Large intestine (tissue), 12 donors: Measurements from ENCODE around the gene ARHGEF9. TPM values are rescaled to one million over a fixed set of nuclear protein-coding genes. Genes with fewer than 3 reads are reported as not detected.
A peak's percentile ranks its signal among the peaks of the same experiment; 100 is the strongest.
"Not testable (repeated sequence)": the region's sequence is repeated elsewhere in the genome, so short reads cannot be mapped to it uniquely, and the experiment has no call there.

Source experiments
- DNase-seq, 2 donors: peaks; one replicate each; pipeline versions ENCODE4 v3.0.0 to v3.0.0-alpha.2; 2013
- H3K27ac ChIP-seq: one replicate; pipeline ENCODE4 v1.5.1; 2013; ENCODE audit warnings: low read length
- H3K27me3 ChIP-seq: 2 replicates; pipeline ENCODE4 v1.6.1; 2013; ENCODE audit warnings: low read length; ENCODE audit not compliant: control insufficient read depth, insufficient read depth
- H3K36me3 ChIP-seq: 2 replicates; pipeline ENCODE4 v1.6.1; 2013; ENCODE audit warnings: low read length; ENCODE audit not compliant: control insufficient read depth, insufficient read depth
- H3K4me1 ChIP-seq: one replicate; pipeline ENCODE4 v1.6.1; 2013; ENCODE audit warnings: low read length; ENCODE audit not compliant: control insufficient read depth, insufficient read depth
- H3K4me3 ChIP-seq: one replicate; pipeline ENCODE4 v1.5.1; 2013; ENCODE audit warnings: low read length
- H3K9me3 ChIP-seq: one replicate; pipeline ENCODE4 v1.6.1; 2013; ENCODE audit warnings: mild to moderate bottlenecking, low read depth, low read length, moderate library complexity; ENCODE audit not compliant: control insufficient read depth
- WGBS: methylation state at CpG from one replicate; pipeline ENCODE4 v1.1.5; 2013; ENCODE audit warnings: low lambda C conversion rate; ENCODE audit not compliant: insufficient coverage; 5-methylcytosine and 5-hydroxymethylcytosine counted together
- long read RNA-seq, 11 donors: transcript quantifications; one replicate each; lab custom pipeline, GENCODE V29; 2026
- polyA plus RNA-seq: library from polyadenylated mRNA; unstranded; fragments of 120-200 nt; gene quantifications from one replicate; pipeline ENCODE4 v1.2.1, GENCODE V29; 2013

The ARHGEF9 gene
- polyA plus RNA-seq = 32.5 TPM
- long read RNA-seq, donor 1, partial matches to known transcripts = 6 of 6 reads
- long read RNA-seq, donor 1, other reads (novel, unspliced or antisense) = 0 of 6 reads
- long read RNA-seq, donor 2, partial matches to known transcripts = 11 of 12 reads
- long read RNA-seq, donor 2, other reads (novel, unspliced or antisense) = 0 of 12 reads
- long read RNA-seq, donor 3, partial matches to known transcripts = 0 of 10 reads
- long read RNA-seq, donor 3, other reads (novel, unspliced or antisense) = 9 of 10 reads
- long read RNA-seq, donor 4, partial matches to known transcripts = 0 of 1 reads
- long read RNA-seq, donor 4, other reads (novel, unspliced or antisense) = 0 of 1 reads
- long read RNA-seq, donor 5, partial matches to known transcripts = 5 of 7 reads
- long read RNA-seq, donor 5, other reads (novel, unspliced or antisense) = 0 of 7 reads
- long read RNA-seq, donor 6, partial matches to known transcripts = 15 of 18 reads
- long read RNA-seq, donor 6, other reads (novel, unspliced or antisense) = 0 of 18 reads
- long read RNA-seq, donor 7 = 0 reads
- long read RNA-seq, donor 8, partial matches to known transcripts = 10 of 13 reads
- long read RNA-seq, donor 8, other reads (novel, unspliced or antisense) = 0 of 13 reads
- long read RNA-seq, donor 9, partial matches to known transcripts = 0 of 9 reads
- long read RNA-seq, donor 9, other reads (novel, unspliced or antisense) = 5 of 9 reads
- long read RNA-seq, donor 10, full-length matches to known transcripts = 5 of 10 reads
- long read RNA-seq, donor 10, partial matches to known transcripts = 5 of 10 reads
- long read RNA-seq, donor 10, other reads (novel, unspliced or antisense) = 0 of 10 reads
- long read RNA-seq, donor 11, partial matches to known transcripts = 0 of 1 reads
- long read RNA-seq, donor 11, other reads (novel, unspliced or antisense) = 0 of 1 reads

GRCh38 chrX:63784902-63785707 lies at the start of gene ARHGEF9:
Gene ARHGEF9 (minus strand): TSS chrX:63785214. CDS start chrX:63785145, 69 bp downstream.
- Histone ChIP-seq H3K27ac (peak within 1 kb of the TSS; percentile 71), H3K36me3 (no peaks in the 10 kb centered on the region), H3K27me3 (no peaks in the 10 kb centered on the region), H3K4me3 (peak within 1 kb of the TSS; percentile 62), H3K4me1 (peaks cover 6% of the 10 kb centered on the region), H3K9me3 (no peaks in the 10 kb centered on the region)
- no CpG with 5 or more reads among the region's 30 CpGs for WGBS
- DNase-seq = peak; percentile 29 to 67

- H3K9me3 ChIP-seq, H3K4me3 ChIP-seq, DNase-seq, H3K27me3 ChIP-seq, H3K4me1 ChIP-seq, H3K27ac ChIP-seq, H3K36me3 ChIP-seq: not testable (repeated sequence)
- WGBS = no CpG with 5 or more reads among the region's 23 CpGs
These were observed 40.4 kb upstream of the ARHGEF9 start for GRCh38 chrX:63825446-63825845.

GRCh38 chrX:63818156-63818555 lies 33.1 kb upstream of the ARHGEF9 start:
- H3K9me3 ChIP-seq = no peaks in the 10 kb centered on the region
- no peaks in the 10 kb centered on the region for H3K36me3 ChIP-seq
- H3K4me1 ChIP-seq = no peaks in the 10 kb centered on the region
- H3K4me3 ChIP-seq = no peak overlapping the region
- WGBS = 80% methylated on average over 1 of the region's 4 CpGs
- DNase-seq = no peak
- no peak overlapping the region for H3K27ac ChIP-seq
- no peaks in the 10 kb centered on the region for H3K27me3 ChIP-seq

- Histone ChIP-seq H3K9me3 (no peaks in the 10 kb centered on the region), H3K27me3 (no peaks in the 10 kb centered on the region), H3K4me3 (no peak overlapping the region), H3K27ac (no peak overlapping the region), H3K36me3 (no peaks in the 10 kb centered on the region), H3K4me1 (no peaks in the 10 kb centered on the region)
- no CpG with 5 or more reads among the region's 4 CpGs for WGBS
- DNase-seq = no peak
These were observed 32.7 kb upstream of the ARHGEF9 start for GRCh38 chrX:63817696-63818095.

- no peak overlapping the region for H3K4me3 ChIP-seq
- no peaks in the 10 kb centered on the region for H3K4me1 ChIP-seq
- no peaks in the 10 kb centered on the region for H3K9me3 ChIP-seq
- WGBS = 60% methylated on average over 1 of the region's 5 CpGs
- no peaks in the 10 kb centered on the region for H3K27me3 ChIP-seq
- H3K27ac ChIP-seq = no peak overlapping the region
- no peak for DNase-seq
- H3K36me3 ChIP-seq = no peaks in the 10 kb centered on the region
These were observed 27.8 kb upstream of the ARHGEF9 start for GRCh38 chrX:63812823-63813222.

- H3K4me1 ChIP-seq = no peaks in the 10 kb centered on the region
- H3K27me3 ChIP-seq = no peaks in the 10 kb centered on the region
- no peak for DNase-seq
- no peak overlapping the region for H3K27ac ChIP-seq
- no peaks in the 10 kb centered on the region for H3K9me3 ChIP-seq
- WGBS = no CpG with 5 or more reads among the region's 2 CpGs
- H3K4me3 ChIP-seq = no peak overlapping the region
- no peaks in the 10 kb centered on the region for H3K36me3 ChIP-seq
These were observed 25.7 kb upstream of the ARHGEF9 start for GRCh38 chrX:63810746-63811145.

DNA sequence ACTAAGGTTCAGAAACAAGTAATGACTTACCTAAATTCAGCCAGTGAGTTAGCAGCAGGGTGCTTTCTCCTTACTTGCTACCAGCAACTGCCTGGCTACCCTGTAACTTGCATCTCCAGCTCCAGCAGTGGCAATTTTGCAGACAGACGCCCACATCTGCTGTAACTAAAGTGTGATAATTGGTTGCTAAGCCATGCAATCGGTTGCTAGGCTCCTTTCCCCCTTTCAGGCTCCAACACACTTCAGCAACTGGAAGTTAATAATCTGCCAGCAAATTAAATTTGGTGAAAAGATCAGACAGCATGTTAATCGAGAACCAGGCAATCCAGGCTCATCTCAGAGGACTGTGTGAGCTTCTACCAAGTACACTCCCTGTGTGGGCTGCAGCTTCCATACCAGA lies 24.2 kb upstream of the ARHGEF9 start:
- no peak overlapping the region for H3K27ac ChIP-seq
- peak in 1 of 2 donors; percentile 3 for DNase-seq
- H3K4me3 ChIP-seq = no peak overlapping the region
- no peaks in the 10 kb centered on the region for H3K27me3 ChIP-seq
- H3K36me3 ChIP-seq = no peaks in the 10 kb centered on the region
- H3K4me1 ChIP-seq = no peaks in the 10 kb centered on the region
- WGBS = no CpG with 5 or more reads among the region's 3 CpGs
- H3K9me3 ChIP-seq = no peaks in the 10 kb centered on the region

DNA sequence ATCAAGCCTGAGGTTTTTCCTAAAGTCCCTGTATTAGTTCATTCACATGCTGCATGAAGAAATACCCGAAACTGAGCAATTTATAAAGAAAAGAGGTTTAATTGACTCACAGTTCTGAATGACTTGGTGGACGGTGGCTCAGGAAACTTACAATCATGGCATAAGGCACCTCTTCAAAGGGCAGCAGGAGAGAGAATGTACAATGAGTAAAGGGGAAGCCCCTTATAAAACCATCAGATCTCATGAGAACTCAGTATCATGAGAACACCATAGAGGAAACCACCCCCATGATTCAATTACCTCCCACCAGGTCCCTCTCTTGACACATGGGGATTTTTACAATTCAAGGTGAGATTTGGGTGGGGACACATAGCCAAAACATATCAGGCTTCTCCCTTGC lies 10.4 kb upstream of the ARHGEF9 start:
- H3K27me3 ChIP-seq, H3K36me3 ChIP-seq, H3K4me1 ChIP-seq, DNase-seq, H3K9me3 ChIP-seq, H3K4me3 ChIP-seq, H3K27ac ChIP-seq: not testable (repeated sequence)
- WGBS = no CpG with 5 or more reads among the region's 2 CpGs

DNA sequence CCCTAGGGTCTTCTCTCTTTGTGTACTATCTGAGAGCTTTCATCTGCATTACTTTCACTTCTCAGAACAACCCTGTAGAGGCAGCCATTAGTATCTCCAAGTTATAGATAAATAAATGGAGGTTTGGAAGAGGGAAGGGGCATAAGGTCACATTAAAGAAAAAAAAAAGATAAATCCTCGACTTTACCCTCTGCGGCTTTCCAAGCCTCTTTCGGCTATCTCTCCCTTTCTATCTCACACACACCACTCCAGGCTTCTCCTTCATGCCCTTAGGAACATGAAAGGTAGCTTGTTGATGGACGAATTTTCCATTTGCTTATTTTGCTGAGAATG lies 660 bp upstream of the ARHGEF9 start:
- Histone ChIP-seq H3K9me3 (no peaks in the 10 kb centered on the region), H3K27me3 (no peaks in the 10 kb centered on the region), H3K4me3 (peak overlapping the region; percentile 62), H3K36me3 (no peaks in the 10 kb centered on the region), H3K4me1 (peaks cover 6% of the 10 kb centered on the region), H3K27ac (peak overlapping the region; percentile 71)
- no CpG with 5 or more reads among the region's 4 CpGs for WGBS
- DNase-seq = no peak

DNA sequence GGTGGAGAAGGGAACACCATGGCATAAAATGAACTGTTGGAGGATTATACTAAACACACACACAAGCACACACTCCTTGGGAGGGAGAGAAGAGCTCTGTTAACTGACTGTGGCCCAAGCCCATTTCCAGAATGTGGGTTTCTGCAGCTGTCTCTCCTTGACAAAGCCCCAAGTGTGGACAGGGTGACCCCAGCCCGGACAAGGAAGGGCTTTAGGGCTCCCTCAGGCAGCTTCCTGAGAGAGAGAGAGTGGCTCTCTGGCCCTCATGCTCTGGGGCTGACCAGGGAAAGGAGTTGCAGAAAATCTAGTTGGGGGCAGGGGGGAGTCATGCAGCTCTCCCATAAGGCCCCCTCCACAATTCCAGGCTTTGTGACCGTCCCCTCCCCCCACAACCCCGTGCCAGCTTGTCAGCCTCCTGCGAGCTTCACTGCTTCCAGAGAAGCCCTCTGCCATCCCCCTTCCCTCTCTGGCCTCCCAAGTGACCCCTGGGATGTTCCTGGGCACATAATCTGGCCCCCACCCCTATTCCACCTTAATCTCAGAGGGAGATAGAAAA lies 590 bp downstream of the ARHGEF9 start:
- H3K27me3 ChIP-seq = no peaks in the 10 kb centered on the region
- no CpG with 5 or more reads among the region's 4 CpGs for WGBS
- H3K27ac ChIP-seq = peak overlapping the region; percentile 71

More for the DNA sequence above, 590 bp downstream of the ARHGEF9 start:
- Histone ChIP-seq H3K4me3 (peak overlapping the region; percentile 62), H3K4me1 (peaks cover 6% of the 10 kb centered on the region), H3K36me3 (no peaks in the 10 kb centered on the region), H3K9me3 (no peaks in the 10 kb centered on the region)
- peak in 1 of 2 donors; percentile 36 for DNase-seq
